Caco-2 (cell line): ENCODE measurements around the gene C19orf25. TPM values are rescaled to one million over a fixed set of nuclear protein-coding genes. Genes with fewer than 3 reads are reported as not detected.

Experiments used
- BruUV-seq: library from RNA; stranded (reverse); fragments of 400-500 nt; replicated peaks from 2 replicates; lab custom pipeline; 2021; lab: Mats Ljungman, UMichigan
- CTCF ChIA-PET: fragments of 300-600 bp; sonication (Branson Sonifier 250); formaldehyde crosslinking; loops from one replicate; lab custom pipeline; 2022; ENCODE audit warnings: antibody characterized with exemption; lab: Charles Lee
- POLR2A ChIA-PET: fragments of 300-600 bp; sonication (Branson Sonifier 250); formaldehyde crosslinking; loops from one replicate; lab custom pipeline; 2022; ENCODE audit warnings: antibody characterized with exemption; lab: Charles Lee
- DNase-seq, 2 experiments: peaks; one replicate each; pipeline versions ENCODE4 v3.0.0 to v3.0.0-alpha.2; 2020 to 2022
- H3K27me3 ChIP-seq: replicated peaks from 2 replicates; pipeline ENCODE4 v1.6.0; 2011; ENCODE audit warnings: low read length; ENCODE audit not compliant: control insufficient read depth, insufficient read depth
- H3K36me3 ChIP-seq: 2 replicates; pipeline ENCODE4 v1.5.1; 2011; ENCODE audit warnings: low read length; ENCODE audit not compliant: control insufficient read depth, insufficient read depth
- H3K4me1 ChIP-seq: fragments of 250-450 bp; sonication (Bioruptor Pico); 2 replicates; pipeline ENCODE4 v1.5.1; 2020; ENCODE audit warnings: mild to moderate bottlenecking
- H3K4me3 ChIP-seq: 2 replicates; pipeline ENCODE4 v1.5.1; 2011; ENCODE audit warnings: low read depth, mild to moderate bottlenecking, control low read depth, low read length
- H3K9me3 ChIP-seq: fragments of 250-450 bp; sonication (Bioruptor Pico); 2 replicates; pipeline ENCODE4 v1.5.1; 2020; ENCODE audit warnings: mild to moderate bottlenecking, moderate library complexity
- H3K27ac Mint-ChIP-seq: one replicate; pipeline ENCODE4 v1.8.0; 2022; ENCODE audit warnings: mixed read lengths; ENCODE audit not compliant: unreplicated experiment
- H3K27me3 Mint-ChIP-seq: one replicate; pipeline ENCODE4 v1.8.0; 2022; ENCODE audit warnings: mixed read lengths; ENCODE audit not compliant: insufficient read depth, unreplicated experiment
- H3K36me3 Mint-ChIP-seq: one replicate; pipeline ENCODE4 v1.8.0; 2022; ENCODE audit warnings: mild to moderate bottlenecking, mixed read lengths; ENCODE audit not compliant: insufficient read depth, unreplicated experiment
- H3K4me1 Mint-ChIP-seq: one replicate; pipeline ENCODE4 v1.8.0; 2022; ENCODE audit warnings: low read depth, mixed read lengths; ENCODE audit not compliant: unreplicated experiment
- H3K4me3 Mint-ChIP-seq: one replicate; pipeline ENCODE4 v1.8.0; 2022; ENCODE audit warnings: mild to moderate bottlenecking, moderate library complexity, mixed read lengths; ENCODE audit not compliant: unreplicated experiment
- H3K9me3 Mint-ChIP-seq: one replicate; pipeline ENCODE4 v1.8.0; 2022; ENCODE audit warnings: mixed read lengths; ENCODE audit not compliant: unreplicated experiment
- intact Hi-C: fragments of 100-400 bp; cut with micrococcal nuclease; formaldehyde crosslinking; loops from one replicate; pipeline ENCODE4 v1.10.0; 2022; ENCODE audit not compliant: unreplicated experiment
- total RNA-seq: library from RNA; stranded (reverse); gene quantifications from 2 replicates; pipeline ENCODE4 v1.2.3, GENCODE V29; 2022
- TF ChIP-seq, protein P1 (sequence below), 2 experiments: fragments of 200-600 bp in 1 of 2; IDR thresholded peaks; 1 replicate in 1 of 2; 2 replicates in 1 of 2; pipeline versions ENCODE4 v1.5.1 to v1.8.0; 2011 to 2022; ENCODE audit warnings: antibody characterized with exemption in 1 of 2, control low read depth in 1 of 2, inconsistent platforms in 1 of 2, low read depth in 1 of 2, low read length in 1 of 2, mild to moderate bottlenecking in 1 of 2, moderate library complexity in 1 of 2; ENCODE audit not compliant: insufficient read depth in 1 of 2, severe bottlenecking in 1 of 2, unreplicated experiment in 1 of 2

C19orf25 gene
- total RNA-seq, 1 experiment from 2014 or later = 41.9 TPM

DNA sequence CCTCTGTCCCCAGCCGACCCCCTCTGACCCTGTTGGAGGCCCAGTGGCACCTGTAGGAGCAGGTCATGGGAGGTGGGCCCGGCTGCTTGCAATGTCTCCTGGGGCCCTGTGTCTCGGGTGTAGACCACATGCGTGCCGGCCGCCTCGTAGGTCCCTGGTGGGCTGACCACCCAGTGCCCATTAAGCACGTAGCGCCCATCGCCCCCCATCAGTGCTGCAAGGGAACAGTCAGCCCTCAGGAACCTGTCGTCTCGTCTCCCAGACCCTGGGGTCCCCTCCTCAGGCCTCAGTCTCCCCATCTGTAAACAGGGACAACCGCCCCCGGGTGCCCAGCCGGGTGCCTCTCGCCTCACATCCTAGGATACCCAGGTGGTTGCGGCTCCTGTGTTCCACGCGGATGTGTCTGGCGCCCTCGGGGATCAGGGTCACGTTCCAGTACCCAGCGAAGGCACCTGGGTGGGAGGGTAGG lies 28.2 kb upstream of the C19orf25 start:
- Mint-ChIP-seq H3K4me3 (peak overlapping the region; percentile 94), H3K36me3 (peaks cover 37% of the 10 kb centered on the region), H3K27me3 (no peaks in the 10 kb centered on the region), H3K9me3 (no peaks in the 10 kb centered on the region), H3K27ac (peak overlapping the region; percentile 96), H3K4me1 (peaks cover 12% of the 10 kb centered on the region)
- H3K4me3 ChIP-seq = no peak overlapping the region
- H3K36me3 ChIP-seq = peaks cover 1% of the 10 kb centered on the region; the same call in 1 of the 2 replicates
- intact Hi-C loops = no loop called here
- ChIA-PET CTCF (no interaction called here), POLR2A (no interaction called here)
- no TSS peak for BruUV-seq
- H3K9me3 ChIP-seq = no peaks in the 10 kb centered on the region
- TF ChIP-seq, protein P1, sequence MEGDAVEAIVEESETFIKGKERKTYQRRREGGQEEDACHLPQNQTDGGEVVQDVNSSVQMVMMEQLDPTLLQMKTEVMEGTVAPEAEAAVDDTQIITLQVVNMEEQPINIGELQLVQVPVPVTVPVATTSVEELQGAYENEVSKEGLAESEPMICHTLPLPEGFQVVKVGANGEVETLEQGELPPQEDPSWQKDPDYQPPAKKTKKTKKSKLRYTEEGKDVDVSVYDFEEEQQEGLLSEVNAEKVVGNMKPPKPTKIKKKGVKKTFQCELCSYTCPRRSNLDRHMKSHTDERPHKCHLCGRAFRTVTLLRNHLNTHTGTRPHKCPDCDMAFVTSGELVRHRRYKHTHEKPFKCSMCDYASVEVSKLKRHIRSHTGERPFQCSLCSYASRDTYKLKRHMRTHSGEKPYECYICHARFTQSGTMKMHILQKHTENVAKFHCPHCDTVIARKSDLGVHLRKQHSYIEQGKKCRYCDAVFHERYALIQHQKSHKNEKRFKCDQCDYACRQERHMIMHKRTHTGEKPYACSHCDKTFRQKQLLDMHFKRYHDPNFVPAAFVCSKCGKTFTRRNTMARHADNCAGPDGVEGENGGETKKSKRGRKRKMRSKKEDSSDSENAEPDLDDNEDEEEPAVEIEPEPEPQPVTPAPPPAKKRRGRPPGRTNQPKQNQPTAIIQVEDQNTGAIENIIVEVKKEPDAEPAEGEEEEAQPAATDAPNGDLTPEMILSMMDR (IDR thresholded peaks at IDR 0.05; ENCODE audit: insufficient read depth in 1 of 2, low read depth in 1 of 2, low read length in 1 of 2, severe bottlenecking in 1 of 2, unreplicated experiment in 1 of 2) = no peak
- no peak for DNase-seq
- H3K4me1 ChIP-seq = peaks cover 32% of the 10 kb centered on the region
- no peaks in the 10 kb centered on the region for H3K27me3 ChIP-seq

DNA sequence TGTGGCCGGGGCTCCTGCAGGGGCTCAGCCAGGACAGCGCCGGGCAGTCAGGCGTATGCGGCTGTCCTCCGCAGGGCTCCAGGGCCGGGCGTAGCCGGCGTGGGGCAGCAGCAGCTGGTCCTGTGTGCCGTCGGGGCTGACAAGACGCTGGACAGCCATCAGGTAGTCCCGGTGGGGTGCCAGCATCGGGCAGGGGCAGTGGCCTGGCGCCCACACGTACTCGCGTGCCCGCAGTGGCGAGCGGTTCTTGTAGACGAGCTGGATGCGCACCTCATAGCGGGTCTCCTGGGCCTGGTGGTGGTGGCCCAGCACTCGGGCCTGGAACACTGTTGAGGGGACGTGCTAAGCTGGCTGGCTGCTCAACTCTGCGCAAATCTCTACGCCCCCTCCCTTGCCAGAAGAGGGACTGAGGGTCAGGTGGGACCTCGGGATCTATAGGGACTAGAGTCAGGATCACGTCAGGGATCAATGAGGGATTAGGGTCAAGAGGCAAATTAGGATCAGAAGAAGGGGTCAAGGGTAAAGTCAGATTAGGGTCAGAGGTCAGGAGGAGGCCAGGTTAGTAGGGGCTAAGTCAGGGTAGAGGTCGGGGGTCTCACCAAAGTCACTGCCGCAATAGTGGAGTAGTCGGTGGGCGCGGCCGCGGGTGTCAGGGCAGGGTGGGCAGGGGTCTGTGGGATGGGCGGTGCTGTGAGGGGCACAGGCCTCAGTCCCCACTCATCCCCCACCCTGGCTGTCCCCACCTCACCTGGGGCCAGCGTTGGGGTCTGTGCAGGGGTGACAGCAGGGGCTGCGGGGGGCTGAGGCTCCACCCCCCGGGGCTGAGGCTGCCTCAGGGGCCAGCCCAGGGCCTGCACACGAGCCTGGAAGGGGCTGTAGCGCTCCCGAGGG lies 27.2 kb upstream of the C19orf25 start:
- DNase-seq = no peak
- Mint-ChIP-seq H3K4me1 (peaks cover 12% of the 10 kb centered on the region), H3K27me3 (no peaks in the 10 kb centered on the region), H3K4me3 (peak overlapping the region; percentile 17), H3K27ac (peak overlapping the region; percentile 69), H3K36me3 (peaks cover 46% of the 10 kb centered on the region), H3K9me3 (no peaks in the 10 kb centered on the region)
- peaks cover 1% of the 10 kb centered on the region; the same call in 1 of the 2 replicates for H3K36me3 ChIP-seq
- no peaks in the 10 kb centered on the region for H3K9me3 ChIP-seq
- H3K4me1 ChIP-seq = peaks cover 26% of the 10 kb centered on the region
- ChIA-PET CTCF (no interaction called here), POLR2A (no interaction called here)
- BruUV-seq = no TSS peak
- intact Hi-C loops = no loop called here
- H3K4me3 ChIP-seq = no peak overlapping the region
- H3K27me3 ChIP-seq = no peaks in the 10 kb centered on the region
- TF ChIP-seq, protein P1 (IDR thresholded peaks at IDR 0.05; ENCODE audit: insufficient read depth in 1 of 2, low read depth in 1 of 2, low read length in 1 of 2, severe bottlenecking in 1 of 2, unreplicated experiment in 1 of 2) = no peak

DNA sequence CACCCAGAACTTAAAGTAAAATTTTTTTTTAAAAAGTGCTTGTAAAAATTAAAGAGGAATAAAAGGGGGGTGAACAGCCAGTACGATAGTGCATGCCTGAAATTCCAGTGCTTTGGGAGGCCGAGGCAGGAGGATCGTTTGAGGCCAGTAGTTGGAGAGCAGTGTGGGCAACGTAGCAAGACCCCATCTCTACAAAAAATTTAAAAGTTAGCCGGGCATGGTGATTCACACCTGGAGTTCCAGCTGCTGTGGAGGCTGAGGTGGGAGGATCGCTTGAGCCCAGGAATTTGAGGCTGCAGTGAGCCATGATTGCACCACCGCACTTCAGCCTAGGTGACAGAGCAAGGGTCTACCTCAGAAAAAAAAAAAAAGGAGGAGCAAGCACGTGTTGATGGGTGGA lies 26.0 kb upstream of the C19orf25 start:
- POLR2A ChIA-PET = no interaction called here
- TF ChIP-seq, protein P1 (IDR thresholded peaks at IDR 0.05; ENCODE audit: insufficient read depth in 1 of 2, low read depth in 1 of 2, low read length in 1 of 2, severe bottlenecking in 1 of 2, unreplicated experiment in 1 of 2) = no peak
- CTCF ChIA-PET = interaction anchor here (0.6 kb wide), 1 partner anchor 358 kb away, joined by 9 read pairs; no protein-coding TSS in a partner anchor

More for the DNA sequence above, 26.0 kb upstream of the C19orf25 start:
- no peak overlapping the region for H3K4me3 ChIP-seq
- Mint-ChIP-seq H3K27ac (no peak overlapping the region), H3K4me1 (peaks cover 6% of the 10 kb centered on the region), H3K27me3 (no peaks in the 10 kb centered on the region), H3K4me3 (no peak overlapping the region), H3K9me3 (no peaks in the 10 kb centered on the region), H3K36me3 (peaks cover 53% of the 10 kb centered on the region)
- peaks cover 4% of the 10 kb centered on the region; the same call in 1 of the 2 replicates for H3K9me3 ChIP-seq
- no peaks in the 10 kb centered on the region for H3K36me3 ChIP-seq
- H3K4me1 ChIP-seq = peaks cover 23% of the 10 kb centered on the region
- H3K27me3 ChIP-seq = no peaks in the 10 kb centered on the region
- BruUV-seq = no TSS peak
- DNase-seq = no peak
- intact Hi-C loops = no loop called here
